Fibroblast of lung (primary cell): Measurements from ENCODE around the gene MAP4K4.

Source experiments
- CTCF ChIP-seq, 2 donors: IDR thresholded peaks in 1 of 2; conservative IDR thresholded peaks in 1 of 2; 1 replicate in 1 of 2; 2 replicates in 1 of 2; pipeline ENCODE4 v1.5.1; 2011 to 2012; ENCODE audit warnings: low read length in 2 of 2, control low read depth in 1 of 2, inconsistent platforms in 1 of 2, low read depth in 1 of 2, mild to moderate bottlenecking in 1 of 2
- EZH2 ChIP-seq: IDR thresholded peaks from 2 replicates; pipeline ENCODE4 v1.5.1; 2012; ENCODE audit warnings: low read length, control low read depth, mild to moderate bottlenecking; ENCODE audit errors: missing control alignments

- TF ChIP-seq CTCF (conservative IDR thresholded peaks at IDR 0.05 in 1 of 2, IDR thresholded peaks at IDR 0.05 in 1 of 2; ENCODE audit: low read depth in 1 of 2, low read length in 2 of 2) (no peak), EZH2 (no peak)
Observed at GRCh38 chr2:101842471-101842870, 145.0 kb downstream of the MAP4K4 start.
